Muscle layer of duodenum (tissue), 2 donors: ENCODE data around the gene HMGXB3.

Source experiments
- H3K27ac ChIP-seq: one replicate; pipeline ENCODE4 v1.7.0; 2013; ENCODE audit warnings: mild to moderate bottlenecking, low read length
- H3K27me3 ChIP-seq: one replicate; pipeline ENCODE4 v1.7.0; 2013; ENCODE audit warnings: low read depth, mild to moderate bottlenecking, control low read depth, low read length
- H3K36me3 ChIP-seq, 2 donors: one replicate each; pipeline ENCODE4 v1.7.0; 2013; ENCODE audit warnings: low read length in 2 of 2, control low read depth in 1 of 2, mild to moderate bottlenecking in 1 of 2; ENCODE audit not compliant: insufficient read depth in 2 of 2, control insufficient read depth in 1 of 2
- H3K4me1 ChIP-seq, 2 donors: one replicate each; pipeline ENCODE4 v1.7.0; 2013; ENCODE audit warnings: low read length in 2 of 2, mild to moderate bottlenecking in 2 of 2, control low read depth in 1 of 2, moderate library complexity in 1 of 2; ENCODE audit not compliant: insufficient read depth in 2 of 2, control insufficient read depth in 1 of 2
- H3K4me3 ChIP-seq, 2 donors: one replicate each; pipeline ENCODE4 v1.7.0; 2013; ENCODE audit warnings: low read length in 2 of 2, low read depth in 1 of 2, mild to moderate bottlenecking in 1 of 2
- H3K9me3 ChIP-seq, 2 donors: one replicate each; pipeline ENCODE4 v1.7.0; 2013; ENCODE audit warnings: low read length in 2 of 2, control low read depth in 1 of 2, mild to moderate bottlenecking in 1 of 2; ENCODE audit not compliant: control insufficient read depth in 1 of 2
- donor health status: healthy.

The HMGXB3 gene

DNA sequence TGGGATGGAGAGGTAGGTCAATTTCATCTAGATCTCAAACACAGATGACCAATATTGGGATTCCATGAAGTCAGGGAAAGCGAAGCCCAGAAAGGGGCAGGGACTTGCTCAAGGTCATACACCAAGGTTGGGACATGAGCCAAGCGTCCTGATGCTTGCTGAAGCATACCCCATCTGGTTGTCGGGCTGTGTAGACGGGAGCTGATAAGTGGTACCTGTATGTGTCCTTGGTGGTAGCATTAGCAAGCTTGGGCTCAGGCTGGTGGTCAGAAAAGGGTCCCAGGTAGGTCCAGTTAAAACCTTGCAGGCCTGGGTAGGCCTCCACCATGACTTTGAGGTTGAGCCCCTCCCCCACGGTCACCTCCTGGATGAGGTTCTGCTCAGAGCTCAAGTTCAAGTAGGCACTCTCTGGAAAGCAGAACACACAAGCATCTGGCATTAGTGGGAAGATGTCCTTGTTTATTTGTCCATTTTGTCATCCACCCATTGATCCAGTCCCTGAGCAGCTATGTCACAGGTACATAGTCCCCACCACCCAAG lies 72.6 kb downstream of the HMGXB3 start:
- Histone ChIP-seq H3K4me3 (no peak overlapping the region), H3K4me1 (peaks cover 0 to 3% of the 10 kb centered on the region in 2 donors), H3K9me3 (no peaks in the 10 kb centered on the region), H3K27me3 (no peaks in the 10 kb centered on the region), H3K36me3 (peaks cover 5 to 6% of the 10 kb centered on the region in 2 donors), H3K27ac (no peak overlapping the region)

DNA sequence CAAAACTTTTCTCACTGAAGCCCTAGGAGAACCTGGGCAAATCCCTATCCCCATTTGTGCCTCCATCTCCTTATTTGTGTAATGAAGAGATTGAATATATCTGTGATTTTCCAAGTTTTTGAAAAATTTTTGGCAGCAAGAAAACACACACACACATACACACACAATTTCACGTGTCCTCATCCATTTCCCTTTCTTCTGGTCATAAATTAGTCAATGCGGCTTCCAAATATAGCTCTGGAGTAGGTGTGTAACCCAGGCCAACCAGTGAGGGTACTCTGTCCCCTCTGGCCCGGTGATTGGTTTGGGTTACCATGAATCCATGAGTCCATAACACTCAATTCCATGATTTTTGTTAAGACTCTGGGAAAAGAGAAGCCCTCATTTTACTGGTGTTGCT lies 73.1 kb downstream of the HMGXB3 start:
- Histone ChIP-seq H3K4me1 (no peaks in the 10 kb centered on the region), H3K9me3 (no peaks in the 10 kb centered on the region), H3K27me3 (no peaks in the 10 kb centered on the region), H3K36me3 (peaks cover 5 to 6% of the 10 kb centered on the region in 2 donors), H3K4me3 (no peak overlapping the region), H3K27ac (no peak overlapping the region)

DNA sequence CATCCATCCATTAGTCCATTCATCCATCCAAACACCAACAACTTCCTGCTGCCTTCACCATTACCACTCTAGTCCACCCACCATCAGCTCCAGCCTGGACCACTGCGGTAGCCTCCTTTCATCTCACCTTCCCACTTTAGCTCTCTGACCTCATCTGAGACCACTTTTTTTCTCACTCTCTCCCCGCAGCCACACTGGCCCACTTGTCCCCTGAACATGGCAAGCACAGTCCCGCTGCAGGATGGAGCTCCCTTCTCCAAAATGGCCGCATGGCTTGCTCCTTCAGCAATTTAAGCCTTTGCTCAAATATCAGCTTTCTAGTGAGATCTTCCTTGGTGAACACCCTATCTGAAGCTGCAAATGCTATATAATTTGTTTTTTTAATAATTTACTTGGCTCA lies 74.7 kb downstream of the HMGXB3 start:
- H3K4me3 ChIP-seq = no peak overlapping the region
- peaks cover 5 to 6% of the 10 kb centered on the region in 2 donors for H3K36me3 ChIP-seq
- no peaks in the 10 kb centered on the region for H3K9me3 ChIP-seq
- no peak overlapping the region for H3K27ac ChIP-seq
- H3K27me3 ChIP-seq = no peaks in the 10 kb centered on the region
- no peaks in the 10 kb centered on the region for H3K4me1 ChIP-seq

DNA sequence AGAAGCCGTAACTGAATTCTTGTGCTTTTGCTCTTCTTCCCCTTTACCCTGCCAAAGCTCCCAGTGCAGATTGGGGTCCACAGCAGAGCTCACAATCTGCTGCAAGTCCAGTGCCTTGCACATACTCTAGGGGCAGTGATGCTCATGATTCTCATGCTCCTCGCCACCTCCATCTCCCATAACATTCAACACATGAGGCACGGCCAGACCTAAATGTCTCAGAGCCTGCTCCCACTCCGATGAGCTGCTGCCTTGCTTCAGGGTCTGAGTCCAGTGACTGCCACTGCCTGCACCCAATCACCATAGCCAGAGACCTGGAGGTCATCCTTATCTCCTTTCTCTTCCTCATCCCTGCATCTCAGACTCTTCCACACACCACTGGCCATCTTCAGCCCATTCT lies 75.3 kb downstream of the HMGXB3 start:
- H3K4me3 ChIP-seq = no peak overlapping the region
- H3K9me3 ChIP-seq = no peaks in the 10 kb centered on the region
- H3K36me3 ChIP-seq = peaks cover 5 to 6% of the 10 kb centered on the region in 2 donors
- H3K4me1 ChIP-seq = no peaks in the 10 kb centered on the region
- no peak overlapping the region for H3K27ac ChIP-seq
- no peaks in the 10 kb centered on the region for H3K27me3 ChIP-seq

DNA sequence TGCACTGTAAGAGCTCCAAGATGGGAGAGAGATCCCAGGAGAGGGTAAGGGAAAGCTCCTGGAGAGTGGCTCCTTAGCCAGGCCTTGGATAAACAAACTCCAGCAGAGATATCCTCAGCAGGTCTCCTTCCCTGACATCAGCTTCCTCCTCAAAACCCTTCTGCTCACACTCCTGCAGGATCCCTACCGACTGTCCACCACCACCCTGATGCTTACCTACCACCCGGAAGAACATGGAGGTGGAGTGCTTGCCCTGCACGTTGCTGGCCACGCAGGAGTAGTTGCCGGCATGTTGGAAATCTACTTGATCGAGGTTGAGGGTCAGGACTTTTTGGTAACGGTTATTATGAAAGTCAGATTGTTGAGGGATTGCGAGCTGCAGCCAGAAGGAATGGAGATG lies 76.5 kb downstream of the HMGXB3 start:
- H3K4me3 ChIP-seq = no peak overlapping the region
- no peaks in the 10 kb centered on the region for H3K4me1 ChIP-seq
- H3K27ac ChIP-seq = no peak overlapping the region
- H3K36me3 ChIP-seq = peaks cover 5 to 6% of the 10 kb centered on the region in 2 donors
- no peaks in the 10 kb centered on the region for H3K9me3 ChIP-seq
- no peaks in the 10 kb centered on the region for H3K27me3 ChIP-seq

DNA sequence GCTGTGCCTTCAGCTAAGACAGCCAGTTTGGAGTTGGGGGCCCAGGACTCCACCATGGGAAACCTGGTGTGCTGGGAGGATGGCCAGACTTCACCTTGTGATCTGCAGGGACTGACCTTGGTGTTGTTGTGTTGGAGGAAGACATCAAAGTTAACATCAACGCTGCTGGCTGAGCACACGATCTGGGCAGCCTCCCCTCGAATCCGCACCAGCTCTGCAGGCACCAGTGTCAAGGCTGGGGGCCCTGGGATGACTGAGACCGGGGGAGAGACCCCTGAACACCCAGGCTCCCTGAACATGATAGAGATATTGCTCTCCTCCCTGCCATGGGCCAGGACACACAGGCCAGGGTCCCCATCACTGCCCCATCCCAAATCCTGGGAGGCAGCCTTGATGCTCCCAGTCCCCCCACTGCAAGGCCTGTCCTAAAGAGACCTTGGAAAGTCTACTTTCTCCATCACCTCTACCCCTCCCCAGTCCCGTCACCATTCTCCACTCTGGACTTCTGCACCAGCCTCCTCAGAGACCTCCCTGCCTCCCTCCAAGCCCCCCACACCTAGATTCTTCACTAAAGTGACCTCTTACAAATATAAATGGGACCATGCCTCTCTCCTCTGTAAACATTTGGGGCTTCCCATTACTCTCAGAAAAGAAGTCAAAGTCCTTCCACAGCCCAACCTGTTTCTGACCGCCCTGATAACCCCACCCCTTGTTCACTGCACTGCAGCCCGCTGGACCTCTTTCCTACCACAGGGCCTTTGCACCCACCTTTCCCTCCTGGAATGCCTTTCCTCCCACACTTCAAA lies 77.7 kb downstream of the HMGXB3 start:
- Histone ChIP-seq H3K4me1 (no peaks in the 10 kb centered on the region), H3K4me3 (no peak overlapping the region), H3K27ac (no peak overlapping the region), H3K27me3 (no peaks in the 10 kb centered on the region), H3K36me3 (peaks cover 0 to 6% of the 10 kb centered on the region in 2 donors), H3K9me3 (no peaks in the 10 kb centered on the region)

DNA sequence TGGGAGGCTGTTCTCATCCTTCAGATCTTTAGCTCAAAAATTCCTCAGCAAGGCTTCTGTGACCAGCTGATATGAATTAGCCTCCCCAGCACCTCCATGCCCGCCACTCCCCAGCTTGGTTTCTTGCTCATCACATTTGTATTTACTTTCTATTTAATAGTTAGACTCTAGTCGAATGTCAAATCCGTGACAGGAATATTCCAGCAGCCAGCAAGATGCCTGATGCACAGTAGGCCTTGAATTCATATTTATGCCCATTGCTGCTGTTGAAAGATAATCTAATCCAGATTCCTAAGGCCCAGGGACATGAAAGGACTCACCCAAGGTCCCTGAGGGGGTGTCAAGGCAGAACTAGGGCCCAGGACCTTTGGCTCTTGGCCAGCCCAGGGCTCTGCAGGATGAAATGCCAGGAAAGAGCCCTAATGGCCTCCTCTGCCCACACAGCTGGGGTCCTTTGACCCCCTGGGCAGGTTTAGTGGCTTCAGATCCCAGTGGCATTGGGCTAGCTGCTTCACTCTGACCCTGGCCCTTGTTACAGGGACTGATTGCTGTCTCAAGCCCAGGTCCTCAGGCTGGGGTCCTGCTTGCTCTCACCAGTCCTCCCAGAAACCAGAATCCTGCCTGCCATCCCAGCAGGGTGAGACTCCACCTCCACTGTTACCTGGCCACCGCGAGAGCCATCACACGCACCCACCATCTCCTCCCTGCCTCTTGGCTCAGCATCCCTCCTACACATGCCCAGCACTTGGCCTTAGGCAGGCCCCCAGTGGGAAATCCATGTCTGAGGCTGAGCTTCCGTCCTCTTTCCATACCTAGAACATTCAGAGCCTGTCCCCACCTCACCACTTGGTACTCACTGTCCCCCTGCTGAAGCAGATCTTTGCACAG lies 78.5 kb downstream of the HMGXB3 start:
- H3K27ac ChIP-seq = no peak overlapping the region
- H3K9me3 ChIP-seq = no peaks in the 10 kb centered on the region
- no peak overlapping the region for H3K4me3 ChIP-seq
- no peaks in the 10 kb centered on the region for H3K27me3 ChIP-seq
- no peaks in the 10 kb centered on the region for H3K4me1 ChIP-seq
- peaks cover 0 to 6% of the 10 kb centered on the region in 2 donors for H3K36me3 ChIP-seq

DNA sequence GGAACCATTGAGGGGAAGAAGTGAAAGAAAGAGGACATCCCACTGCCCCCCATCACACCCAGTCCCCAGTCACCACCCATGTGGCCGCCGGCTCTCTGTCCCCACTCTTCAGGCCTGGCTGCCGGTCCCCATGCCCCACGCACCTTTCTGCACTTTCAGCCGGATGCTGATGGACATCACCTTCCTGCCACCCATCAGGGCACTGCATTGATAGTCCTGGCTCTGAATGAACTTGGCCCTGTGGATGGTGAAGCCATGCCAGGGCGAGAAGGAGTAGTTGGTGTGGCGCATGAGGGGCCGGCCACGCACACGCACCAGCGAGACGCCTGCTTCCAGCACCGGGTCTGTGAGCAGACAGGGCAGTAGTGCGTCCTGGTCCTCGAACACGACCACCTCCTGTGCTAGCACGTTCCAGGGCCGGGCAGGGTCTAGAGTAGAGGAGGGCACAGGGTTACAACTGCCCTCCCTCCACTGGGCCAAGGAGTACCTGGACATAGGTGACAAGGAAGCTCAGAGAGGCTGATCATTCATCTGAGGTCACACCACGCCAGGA lies 79.4 kb downstream of the HMGXB3 start:
- no peaks in the 10 kb centered on the region for H3K27me3 ChIP-seq
- no peak overlapping the region for H3K27ac ChIP-seq
- H3K36me3 ChIP-seq = peaks cover 0 to 6% of the 10 kb centered on the region in 2 donors
- no peaks in the 10 kb centered on the region for H3K4me1 ChIP-seq
- H3K4me3 ChIP-seq = no peak overlapping the region
- no peaks in the 10 kb centered on the region for H3K9me3 ChIP-seq

DNA sequence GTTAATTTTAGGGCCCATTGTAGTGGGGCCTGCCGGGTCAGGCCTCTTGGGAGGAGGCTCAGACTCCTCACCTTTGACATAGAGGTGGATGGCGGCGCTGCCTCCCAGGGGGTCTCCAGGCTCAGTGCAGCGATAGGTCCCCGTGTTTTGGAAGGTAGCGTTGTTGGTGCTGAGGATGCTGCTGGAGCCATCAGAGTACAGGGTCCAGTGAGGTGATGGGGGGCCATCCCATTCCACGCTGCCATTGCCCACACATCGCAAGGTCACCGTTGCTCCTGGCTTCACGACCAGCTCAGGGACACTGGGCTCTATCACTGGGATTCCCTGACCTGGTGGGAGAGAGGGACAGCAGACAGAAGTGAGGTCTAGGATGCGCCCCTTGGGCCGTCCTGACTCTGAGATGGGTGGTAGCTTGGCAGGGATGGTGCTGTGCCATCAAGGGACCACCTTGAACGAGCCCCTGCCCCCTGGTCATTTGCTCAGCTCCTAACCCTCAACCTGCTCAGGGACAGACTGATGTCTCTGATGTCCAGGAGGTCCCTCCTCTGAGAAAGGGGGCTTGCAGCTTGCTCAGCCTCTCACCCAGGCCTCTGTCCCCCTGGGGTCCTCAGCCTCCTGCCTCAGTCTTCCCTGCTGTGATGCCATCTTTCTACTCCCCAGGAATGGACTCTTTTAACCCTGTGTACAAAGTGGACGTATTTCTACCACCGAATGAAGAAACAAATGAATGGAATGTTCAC lies 80.3 kb downstream of the HMGXB3 start:
- Histone ChIP-seq H3K27me3 (no peaks in the 10 kb centered on the region), H3K4me3 (no peak overlapping the region), H3K4me1 (no peaks in the 10 kb centered on the region), H3K9me3 (no peaks in the 10 kb centered on the region), H3K36me3 (peaks cover 0 to 6% of the 10 kb centered on the region in 2 donors), H3K27ac (no peak overlapping the region)

DNA sequence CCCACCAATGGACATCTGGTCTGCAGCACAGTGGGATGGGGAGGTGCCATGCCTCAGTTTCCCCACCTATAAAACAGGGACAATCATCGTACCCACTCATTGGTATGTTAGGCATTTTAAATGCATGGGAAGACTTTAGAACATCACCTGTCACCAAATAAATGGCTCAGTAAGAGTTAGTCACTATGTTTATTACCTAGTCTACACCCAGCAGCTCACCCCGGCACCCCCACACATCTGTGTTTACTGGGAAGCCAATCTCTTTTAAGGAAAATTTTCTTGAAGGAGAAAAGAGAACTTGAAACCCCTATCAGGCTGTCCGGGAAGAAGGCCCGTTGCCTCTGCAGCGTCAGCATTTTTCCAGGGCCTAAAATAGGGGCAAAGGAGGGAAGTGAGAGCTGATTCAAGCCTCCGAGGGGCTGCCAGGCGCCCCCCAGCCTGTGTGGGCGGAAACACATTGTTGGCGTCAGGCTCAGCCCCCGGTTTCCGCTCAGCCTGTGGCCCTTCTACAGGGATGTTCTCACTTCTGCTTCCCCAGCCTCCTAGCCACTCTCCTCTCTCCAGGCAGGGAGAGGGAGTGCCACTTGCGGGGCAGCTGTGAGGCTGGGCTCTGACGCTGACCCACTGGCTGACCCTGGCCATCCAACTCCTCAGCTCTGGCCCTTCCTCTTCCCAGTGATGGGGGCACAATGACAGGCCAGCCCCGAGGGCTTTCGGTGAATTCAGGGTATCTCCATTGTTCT lies 81.2 kb downstream of the HMGXB3 start:
- no peak overlapping the region for H3K4me3 ChIP-seq
- no peaks in the 10 kb centered on the region for H3K4me1 ChIP-seq
- H3K9me3 ChIP-seq = no peaks in the 10 kb centered on the region
- no peaks in the 10 kb centered on the region for H3K27me3 ChIP-seq
- H3K36me3 ChIP-seq = peaks cover 0 to 5% of the 10 kb centered on the region in 2 donors
- H3K27ac ChIP-seq = no peak overlapping the region
